ENCODE data around the gene PIK3AP1.
A peak's percentile ranks its signal among the peaks of the same experiment; 100 is the strongest.
"Not testable (repeated sequence)": the region's sequence is repeated elsewhere in the genome, so short reads cannot be mapped to it uniquely, and the experiment has no call there.

The PIK3AP1 gene

GRCh38 chr10:96585736-96586418, 134.4 kb downstream of the PIK3AP1 start:
- peak in 1 of 2 donors; percentile 5 for DNase-seq (ENCODE audit: extremely low read depth in 1 of 2, low read depth in 1 of 2)

- DNase-seq (ENCODE audit: extremely low read depth in 1 of 2, low read depth in 1 of 2): no peak
These were observed 135.8 kb downstream of the PIK3AP1 start for GRCh38 chr10:96584474-96584873.

- DNase-seq (ENCODE audit: extremely low read depth in 1 of 2, low read depth in 1 of 2): no peak
These were observed 136.3 kb downstream of the PIK3AP1 start for GRCh38 chr10:96584035-96584434.

GRCh38 chr10:96579133-96579532, 141.2 kb downstream of the PIK3AP1 start:
- DNase-seq (ENCODE audit: extremely low read depth in 1 of 2, low read depth in 1 of 2): no peak

- DNase-seq (ENCODE audit: extremely low read depth in 1 of 2, low read depth in 1 of 2): no peak
These were observed 141.7 kb downstream of the PIK3AP1 start for GRCh38 chr10:96578633-96579032.

GRCh38 chr10:96578022-96578421, 142.3 kb downstream of the PIK3AP1 start:
- no peak for DNase-seq (ENCODE audit: extremely low read depth in 1 of 2, low read depth in 1 of 2)

- DNase-seq (ENCODE audit: extremely low read depth in 1 of 2, low read depth in 1 of 2): no peak
These were observed 143.2 kb downstream of the PIK3AP1 start for GRCh38 chr10:96577069-96577468.

- DNase-seq (ENCODE audit: extremely low read depth in 1 of 2, low read depth in 1 of 2): no peak
These were observed 143.9 kb downstream of the PIK3AP1 start for GRCh38 chr10:96576277-96576980.

GRCh38 chr10:96574564-96574963, 145.8 kb downstream of the PIK3AP1 start:
- DNase-seq (ENCODE audit: extremely low read depth in 1 of 2, low read depth in 1 of 2): not testable (repeated sequence)

- no peak for DNase-seq (ENCODE audit: extremely low read depth in 1 of 2, low read depth in 1 of 2)
These were observed 147.3 kb downstream of the PIK3AP1 start for GRCh38 chr10:96573036-96573435.

GRCh38 chr10:96570983-96571964, 149.0 kb downstream of the PIK3AP1 start:
- DNase-seq (ENCODE audit: extremely low read depth in 1 of 2, low read depth in 1 of 2): no peak

GRCh38 chr10:96570511-96570910, 149.8 kb downstream of the PIK3AP1 start:
- DNase-seq (ENCODE audit: extremely low read depth in 1 of 2, low read depth in 1 of 2): no peak

- no peak for DNase-seq (ENCODE audit: extremely low read depth in 1 of 2, low read depth in 1 of 2)
These were observed 151.9 kb downstream of the PIK3AP1 start for GRCh38 chr10:96568402-96568801.

- no peak for DNase-seq (ENCODE audit: extremely low read depth in 1 of 2, low read depth in 1 of 2)
These were observed 154.5 kb downstream of the PIK3AP1 start for GRCh38 chr10:96565774-96566173.

GRCh38 chr10:96560966-96561887, 159.1 kb downstream of the PIK3AP1 start:
- DNase-seq (ENCODE audit: extremely low read depth in 1 of 2, low read depth in 1 of 2): no peak

GRCh38 chr10:96560489-96560888, 159.8 kb downstream of the PIK3AP1 start:
- DNase-seq (ENCODE audit: extremely low read depth in 1 of 2, low read depth in 1 of 2): no peak

GRCh38 chr10:96556003-96556402, 164.3 kb downstream of the PIK3AP1 start:
- DNase-seq (ENCODE audit: extremely low read depth in 1 of 2, low read depth in 1 of 2): no peak

- no peak for DNase-seq (ENCODE audit: extremely low read depth in 1 of 2, low read depth in 1 of 2)
These were observed 165.0 kb downstream of the PIK3AP1 start for GRCh38 chr10:96555330-96555729.

GRCh38 chr10:96548589-96548988, 171.7 kb downstream of the PIK3AP1 start:
- DNase-seq (ENCODE audit: extremely low read depth in 1 of 2, low read depth in 1 of 2): no peak

- not testable (repeated sequence) for DNase-seq (ENCODE audit: extremely low read depth in 1 of 2, low read depth in 1 of 2)
These were observed 174.8 kb downstream of the PIK3AP1 start for GRCh38 chr10:96545558-96545957.
